ENCODE results near the gene CHRNG.

GRCh38 chr2:232540441-232541041 lies 1.0 kb downstream of the CHRNG start:
- TF ChIP-seq CTCF (IDR thresholded peaks at IDR 0.05; ENCODE audit: insufficient read depth, low read length, poor library complexity, severe bottlenecking), result no peak
- TF ChIP-seq EZH2phosphoT487 (conservative IDR thresholded peaks at IDR 0.05; ENCODE audit: low read length), result no peak

Data from SU-DHL-6 (cell line).